RWPE2 (cell line): Measurements from ENCODE around the gene MYH15.

Source experiments
- ATAC-seq: fragments of 200-7000 bp; cut with Tn5 transposase; 3 replicates; pipeline ENCODE4 v1.9.1; 2021; ENCODE audit warnings: low read depth
- DNase-seq: peaks from one replicate; pipeline ENCODE4 v3.0.0-alpha.2; 2020; ENCODE audit warnings: low spot score
- H3K27ac ChIP-seq: fragments of 450-650 bp; 2 replicates; pipeline ENCODE4 v1.5.1; 2017; ENCODE audit warnings: mild to moderate bottlenecking; ENCODE audit not compliant: poor library complexity, severe bottlenecking
- H3K27me3 ChIP-seq: fragments of 250-450 bp; sonication (Bioruptor Pico); 2 replicates; pipeline ENCODE4 v1.5.1; 2021; ENCODE audit warnings: mild to moderate bottlenecking, moderate library complexity; ENCODE audit not compliant: insufficient read depth, poor library complexity, severe bottlenecking
- H3K36me3 ChIP-seq: fragments of 250-450 bp; sonication (Bioruptor Pico); 2 replicates; pipeline ENCODE4 v1.5.1; 2020; ENCODE audit warnings: low read depth, mild to moderate bottlenecking, moderate library complexity
- H3K4me1 ChIP-seq: fragments of 250-450 bp; sonication (Bioruptor Pico); 2 replicates; pipeline ENCODE4 v1.5.1; 2021; ENCODE audit warnings: mild to moderate bottlenecking, moderate library complexity; ENCODE audit not compliant: insufficient read depth, poor library complexity, severe bottlenecking
- H3K4me3 ChIP-seq: fragments of 250-450 bp; sonication (Bioruptor Pico); 2 replicates; pipeline ENCODE4 v1.5.1; 2021; ENCODE audit warnings: mild to moderate bottlenecking, moderate library complexity; ENCODE audit not compliant: severe bottlenecking
- H3K9me3 ChIP-seq: fragments of 250-450 bp; sonication (Bioruptor Pico); 2 replicates; pipeline ENCODE4 v1.5.1; 2021; ENCODE audit warnings: mild to moderate bottlenecking, moderate library complexity; ENCODE audit not compliant: severe bottlenecking
- CTCF ChIP-seq: fragments of 450-650 bp; IDR thresholded peaks from one replicate; pipeline ENCODE4 v1.5.1; 2017; ENCODE audit warnings: mild to moderate bottlenecking, moderate library complexity; ENCODE audit not compliant: poor library complexity, severe bottlenecking

MYH15 gene

GRCh38 chr3:108389372-108389771, 121.0 kb downstream of the MYH15 start:
- Histone ChIP-seq H3K36me3 (no peaks in the 10 kb centered on the region), H3K4me1 (no peaks in the 10 kb centered on the region), H3K27ac (no peak overlapping the region), H3K27me3 (no peaks in the 10 kb centered on the region), H3K9me3 (no peaks in the 10 kb centered on the region), H3K4me3 (no peak overlapping the region)
- TF ChIP-seq CTCF, result no peak
- DNase-seq, result no peak
- no peak for ATAC-seq

- DNase-seq (no peak), ATAC-seq (no peak)
- Histone ChIP-seq H3K9me3 (no peaks in the 10 kb centered on the region), H3K36me3 (no peaks in the 10 kb centered on the region), H3K4me3 (no peak overlapping the region), H3K4me1 (no peaks in the 10 kb centered on the region), H3K27ac (no peak overlapping the region), H3K27me3 (no peaks in the 10 kb centered on the region)
- no peak for TF ChIP-seq CTCF
Observed at GRCh38 chr3:108388136-108389132, 122.0 kb downstream of the MYH15 start.

GRCh38 chr3:108387063-108387462, 123.3 kb downstream of the MYH15 start:
- no peak for TF ChIP-seq CTCF
- ATAC-seq (no peak), DNase-seq (no peak)
- H3K9me3 ChIP-seq, result no peaks in the 10 kb centered on the region
- no peaks in the 10 kb centered on the region for H3K36me3 ChIP-seq
- no peak overlapping the region for H3K4me3 ChIP-seq
- no peaks in the 10 kb centered on the region for H3K27me3 ChIP-seq
- no peak overlapping the region for H3K27ac ChIP-seq
- H3K4me1 ChIP-seq, result no peaks in the 10 kb centered on the region

GRCh38 chr3:108383306-108383705, 127.1 kb downstream of the MYH15 start:
- ATAC-seq (no peak), DNase-seq (no peak)
- Histone ChIP-seq H3K4me3 (no peak overlapping the region), H3K9me3 (no peaks in the 10 kb centered on the region), H3K36me3 (no peaks in the 10 kb centered on the region), H3K27me3 (no peaks in the 10 kb centered on the region), H3K4me1 (no peaks in the 10 kb centered on the region), H3K27ac (no peak overlapping the region)
- TF ChIP-seq CTCF, result no peak

- Histone ChIP-seq H3K4me1 (no peaks in the 10 kb centered on the region), H3K9me3 (no peaks in the 10 kb centered on the region), H3K27me3 (no peaks in the 10 kb centered on the region), H3K4me3 (no peak overlapping the region), H3K27ac (no peak overlapping the region), H3K36me3 (no peaks in the 10 kb centered on the region)
- no peak for TF ChIP-seq CTCF
- ATAC-seq (no peak), DNase-seq (no peak)
Observed at GRCh38 chr3:108381529-108382140, 128.8 kb downstream of the MYH15 start.
